ENCODE results near the gene RAE1. TPM values are rescaled to one million over a fixed set of nuclear protein-coding genes. Genes with fewer than 3 reads are reported as not detected.

The RAE1 gene
- total RNA-seq, 1 experiment from 2014 or later, result 62.6 TPM

DNA sequence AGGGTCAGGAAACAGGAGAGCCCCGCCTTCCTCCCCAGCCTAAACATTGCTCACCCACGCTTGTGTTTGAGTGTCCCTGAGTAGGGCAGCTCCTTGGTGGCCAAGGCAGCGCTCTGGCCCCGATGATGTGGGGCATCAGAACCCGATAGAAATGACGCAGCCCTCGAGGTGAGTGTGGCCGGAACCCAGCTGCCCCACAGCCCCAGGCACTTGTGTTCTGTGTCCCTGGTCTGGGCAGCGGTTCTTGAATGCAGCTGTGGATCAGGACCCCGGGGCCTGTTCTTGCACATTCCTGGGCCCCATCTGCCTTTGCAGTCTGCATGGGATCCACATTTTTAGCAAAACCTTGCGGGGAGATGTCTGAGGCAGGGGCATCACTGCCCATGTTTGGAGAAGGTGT is 53.0 kb downstream of the RAE1 start:
- in situ Hi-C loops (cut with HindIII; ENCODE audit: low pct_unique_long_range_greater_than_20kb, low sequenced_read_pairs), result no loop called here
- DNase-seq (ENCODE audit: low read depth, low spot score), result no peak

DNA sequence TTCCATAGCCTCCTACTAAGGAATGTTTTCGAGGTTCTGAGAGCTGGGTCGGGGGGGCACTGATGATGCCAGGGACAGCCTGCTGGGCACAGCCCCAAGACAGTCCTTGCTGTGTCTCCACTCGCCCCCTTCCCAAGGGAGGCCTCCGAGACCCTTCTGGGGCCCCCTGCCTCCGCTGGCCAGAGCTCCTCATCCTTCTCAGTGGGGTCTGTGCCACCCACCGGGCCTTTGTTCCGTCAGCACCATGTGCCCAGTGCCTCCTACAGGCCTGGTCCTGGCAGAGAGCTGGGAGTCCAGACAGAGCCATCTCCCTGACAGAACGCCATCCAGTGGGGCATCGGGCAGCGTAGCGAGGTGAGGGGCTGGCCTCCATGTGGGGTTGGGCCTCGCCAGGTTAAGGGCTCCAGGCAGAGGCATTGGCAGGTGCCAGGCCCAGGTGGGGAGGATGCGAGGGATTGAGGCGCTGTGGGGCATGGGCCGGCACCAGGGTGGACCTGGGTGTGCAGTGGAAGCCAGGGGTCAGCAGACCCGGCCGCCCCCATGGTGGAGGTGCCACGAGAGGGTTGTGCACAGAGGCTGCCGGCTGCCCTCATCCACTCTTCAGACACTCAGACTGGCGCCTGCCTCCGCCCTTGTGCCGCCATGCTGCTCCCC is 53.5 kb downstream of the RAE1 start:
- in situ Hi-C loops (cut with HindIII; ENCODE audit: low pct_unique_long_range_greater_than_20kb, low sequenced_read_pairs), result no loop called here
- no peak for DNase-seq (ENCODE audit: low read depth, low spot score)

DNA sequence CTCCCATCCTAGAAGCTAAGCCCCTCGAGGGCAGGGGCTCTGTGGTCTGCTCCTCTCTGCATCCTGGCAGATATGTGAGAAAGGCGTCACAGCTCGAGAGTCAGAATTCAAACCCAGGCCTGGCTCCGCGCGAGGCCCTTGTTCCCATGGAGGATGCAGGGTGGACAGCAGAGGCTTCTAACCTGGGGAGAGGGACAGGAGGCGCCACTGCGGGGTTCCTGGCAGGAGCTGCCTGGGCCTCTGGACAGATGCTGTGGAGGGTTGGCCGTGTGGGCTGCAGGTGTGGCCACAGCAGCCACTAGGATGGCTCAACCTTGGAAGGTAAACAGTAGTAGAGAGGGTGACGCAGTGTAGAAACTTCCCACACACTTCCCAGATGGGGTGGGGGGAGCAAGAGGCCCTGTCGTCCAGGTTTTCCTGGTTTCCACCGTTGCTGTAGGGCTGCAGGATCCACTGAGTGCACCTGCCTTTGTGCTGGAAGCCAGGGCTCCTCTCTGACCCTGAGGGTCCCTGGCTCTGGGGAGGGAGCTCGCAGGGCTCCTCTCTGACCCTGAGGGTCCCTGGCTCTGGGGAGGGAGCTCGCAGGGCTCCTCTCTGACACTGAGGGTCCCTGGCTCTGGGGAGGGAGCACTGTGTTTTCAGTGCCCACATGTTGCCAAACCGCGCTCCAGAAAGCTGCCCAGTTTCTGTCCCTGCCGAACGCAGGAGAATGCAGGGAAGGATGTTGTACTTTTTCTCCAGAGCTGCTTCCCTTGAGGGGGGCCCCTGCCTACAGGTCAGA is 54.4 kb downstream of the RAE1 start:
- no peak for DNase-seq (ENCODE audit: low read depth, low spot score)
- in situ Hi-C loops (cut with HindIII; ENCODE audit: low pct_unique_long_range_greater_than_20kb, low sequenced_read_pairs), result no loop called here

DNA sequence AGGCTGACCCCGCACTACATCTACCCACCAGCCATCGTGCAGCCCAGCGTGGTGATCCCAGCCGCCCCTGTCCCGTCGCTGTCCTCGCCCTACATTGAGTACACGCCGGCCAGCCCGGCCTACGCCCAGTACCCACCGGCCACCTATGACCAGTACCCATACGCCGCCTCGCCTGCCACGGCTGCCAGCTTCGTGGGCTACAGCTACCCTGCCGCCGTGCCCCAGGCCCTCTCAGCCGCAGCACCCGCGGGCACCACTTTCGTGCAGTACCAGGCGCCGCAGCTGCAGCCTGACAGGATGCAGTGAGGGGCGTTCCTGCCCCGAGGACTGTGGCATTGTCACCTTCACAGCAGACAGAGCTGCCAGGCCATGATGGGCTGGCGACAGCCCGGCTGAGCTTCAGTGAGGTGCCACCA is 56.5 kb downstream of the RAE1 start:
- in situ Hi-C loops (cut with HindIII; ENCODE audit: low pct_unique_long_range_greater_than_20kb, low sequenced_read_pairs), result no loop called here
- no peak for DNase-seq (ENCODE audit: low read depth, low spot score)

DNA sequence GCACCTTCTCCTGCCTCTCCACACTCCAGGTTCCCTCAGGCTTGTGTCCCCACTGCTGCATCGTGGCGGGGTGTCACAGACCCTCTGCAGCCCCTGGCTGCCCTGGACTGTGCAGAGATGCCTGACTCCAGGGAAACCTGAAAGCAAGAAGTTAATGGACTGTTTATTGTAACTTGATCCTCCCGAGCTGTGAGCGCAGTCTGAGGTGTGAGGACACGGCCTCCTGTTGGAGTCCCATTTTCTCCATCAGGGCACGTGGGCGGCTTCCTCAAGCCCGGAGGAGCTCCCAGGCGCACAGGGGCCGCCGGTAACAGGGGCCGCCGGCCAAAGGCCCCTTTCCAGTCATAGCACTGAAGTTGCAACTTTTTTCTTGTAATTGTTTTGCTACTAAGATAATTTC is 57.1 kb downstream of the RAE1 start:
- in situ Hi-C loops (cut with HindIII; ENCODE audit: low pct_unique_long_range_greater_than_20kb, low sequenced_read_pairs), result no loop called here
- DNase-seq (ENCODE audit: low read depth, low spot score), result no peak

DNA sequence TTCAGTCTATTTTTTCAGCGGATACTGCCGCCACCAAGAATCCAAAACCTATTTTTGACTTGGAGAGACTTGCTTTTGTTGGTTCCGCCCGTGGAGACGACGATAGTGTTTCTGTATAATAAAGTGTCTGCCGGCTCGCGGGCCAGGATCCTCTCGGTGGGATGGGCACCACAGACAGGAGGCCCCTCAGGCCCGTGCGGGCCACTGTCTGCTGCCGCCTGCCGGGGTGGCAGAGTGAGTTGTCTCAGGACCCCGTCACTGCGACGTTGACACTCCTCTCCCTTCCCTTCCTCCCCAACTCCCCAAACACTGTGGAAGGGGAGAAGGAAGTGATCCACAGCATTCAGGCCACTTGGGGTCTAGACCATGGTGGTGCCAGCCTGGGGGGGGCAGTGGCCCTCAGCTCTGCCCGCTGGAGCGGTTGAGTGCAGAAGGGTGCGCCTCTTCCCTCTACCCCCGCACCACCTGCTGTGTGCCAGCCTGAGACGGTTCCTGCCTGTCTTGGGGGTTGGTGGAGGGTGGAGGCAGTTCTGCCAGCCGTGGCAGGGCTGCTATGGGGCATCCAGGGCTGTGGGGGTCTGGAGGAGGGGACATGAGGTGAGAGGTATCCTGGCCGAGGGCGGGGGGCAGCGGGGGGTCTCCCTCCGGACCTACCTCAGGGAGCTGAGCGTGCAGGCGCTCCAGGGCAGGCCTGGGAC is 57.6 kb downstream of the RAE1 start:
- in situ Hi-C loops (cut with HindIII; ENCODE audit: low pct_unique_long_range_greater_than_20kb, low sequenced_read_pairs), result no loop called here
- no peak for DNase-seq (ENCODE audit: low read depth, low spot score)

DNA sequence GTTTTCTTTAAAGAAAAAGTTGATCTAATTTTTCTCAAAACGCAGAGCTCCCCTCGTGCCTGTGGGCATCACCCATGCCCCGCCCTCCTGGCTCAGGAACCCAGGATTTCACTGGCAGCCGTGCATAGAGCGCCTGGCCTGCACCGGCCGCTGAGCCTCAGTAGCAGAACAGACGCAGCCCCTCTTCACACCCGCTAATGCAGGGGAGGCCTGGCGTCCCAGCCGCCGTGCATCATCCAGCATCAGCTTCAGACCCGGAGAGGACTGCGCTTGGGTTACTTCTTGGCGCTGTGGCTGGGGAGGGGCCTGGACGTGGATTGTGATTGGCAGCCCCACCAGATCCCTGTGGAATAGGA is 58.2 kb downstream of the RAE1 start:
- in situ Hi-C loops (cut with HindIII; ENCODE audit: low pct_unique_long_range_greater_than_20kb, low sequenced_read_pairs), result no loop called here
- DNase-seq (ENCODE audit: low read depth, low spot score), result no peak

DNA sequence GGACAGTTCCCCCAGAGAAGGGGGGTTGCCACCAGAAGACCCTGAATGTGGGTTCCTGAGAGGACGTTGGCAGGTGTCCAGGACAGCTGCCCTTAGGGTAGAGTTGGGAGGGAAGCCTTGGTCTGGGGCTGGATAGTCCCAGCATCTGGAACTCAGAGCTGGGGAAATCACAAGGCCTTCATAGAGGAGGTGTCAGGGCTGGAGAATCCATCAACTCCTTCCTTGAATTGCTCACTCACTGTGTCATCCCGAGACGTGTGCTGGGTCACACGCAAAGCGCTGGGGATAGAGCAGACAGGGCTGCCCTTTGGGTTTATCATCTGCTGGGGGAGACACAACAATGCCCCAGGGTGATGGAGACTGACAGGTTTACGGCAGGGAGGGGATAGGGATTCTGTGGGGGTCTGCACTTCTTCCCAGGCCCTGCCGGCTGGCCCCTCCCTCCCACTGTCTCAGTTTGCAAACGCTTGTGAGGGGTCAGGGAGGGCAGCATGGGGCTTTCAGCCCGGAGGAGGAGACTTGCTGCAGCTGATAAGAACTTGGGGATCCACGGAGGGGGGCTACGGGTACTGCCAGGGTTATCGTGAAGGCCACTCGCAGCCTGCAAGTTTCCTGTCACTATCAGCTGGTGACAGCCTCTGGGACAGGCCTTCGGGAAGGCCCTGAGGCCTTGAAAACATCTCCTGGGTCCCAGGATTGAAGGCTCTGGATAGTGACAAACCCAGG is 58.8 kb downstream of the RAE1 start:
- no peak for DNase-seq (ENCODE audit: low read depth, low spot score)
- in situ Hi-C loops (cut with HindIII; ENCODE audit: low pct_unique_long_range_greater_than_20kb, low sequenced_read_pairs), result no loop called here

DNA sequence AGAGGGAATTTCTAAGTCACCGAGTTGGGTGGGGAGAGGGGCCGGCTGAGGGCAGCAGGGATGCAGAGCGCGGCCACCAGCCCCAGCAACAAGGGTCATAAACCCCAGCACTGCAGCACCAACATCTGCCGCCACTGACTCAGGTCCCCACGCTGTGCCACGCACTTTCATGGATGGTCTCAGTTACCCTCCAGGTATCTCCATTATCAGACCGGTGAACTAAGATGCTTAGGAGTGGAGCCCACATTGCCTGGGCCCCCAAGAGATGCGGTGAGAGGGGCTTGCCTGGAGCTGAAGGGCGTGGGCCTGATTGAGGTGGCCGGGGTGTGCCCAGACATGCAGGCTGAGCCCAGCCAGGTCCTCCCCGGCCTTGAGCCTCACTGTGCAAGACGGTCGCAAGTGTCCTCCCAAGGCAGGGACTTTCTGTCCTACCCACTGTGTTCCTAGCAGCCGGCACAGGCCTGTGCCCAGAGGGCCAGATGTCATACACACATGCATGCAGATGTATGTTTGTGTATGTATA is 59.4 kb downstream of the RAE1 start:
- DNase-seq (ENCODE audit: low read depth, low spot score), result no peak
- in situ Hi-C loops (cut with HindIII; ENCODE audit: low pct_unique_long_range_greater_than_20kb, low sequenced_read_pairs), result no loop called here

DNA sequence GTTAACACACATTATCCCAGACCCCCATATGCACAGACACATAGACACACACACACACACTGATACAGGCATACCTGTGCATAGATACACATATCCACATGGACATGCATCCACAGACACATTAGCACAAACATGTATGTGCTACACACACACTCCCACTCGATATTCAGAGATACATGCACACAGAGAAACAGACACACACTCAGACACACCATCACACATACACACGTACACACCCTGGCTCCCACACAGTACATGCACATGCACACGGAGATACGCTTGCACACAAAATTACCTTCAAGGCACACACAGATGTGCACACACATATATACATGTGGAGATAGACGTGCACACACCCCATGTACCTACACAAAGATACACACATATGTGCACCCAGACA is 59.9 kb downstream of the RAE1 start:
- DNase-seq (ENCODE audit: low read depth, low spot score), result no peak
- in situ Hi-C loops (cut with HindIII; ENCODE audit: low pct_unique_long_range_greater_than_20kb, low sequenced_read_pairs), result no loop called here

DNA sequence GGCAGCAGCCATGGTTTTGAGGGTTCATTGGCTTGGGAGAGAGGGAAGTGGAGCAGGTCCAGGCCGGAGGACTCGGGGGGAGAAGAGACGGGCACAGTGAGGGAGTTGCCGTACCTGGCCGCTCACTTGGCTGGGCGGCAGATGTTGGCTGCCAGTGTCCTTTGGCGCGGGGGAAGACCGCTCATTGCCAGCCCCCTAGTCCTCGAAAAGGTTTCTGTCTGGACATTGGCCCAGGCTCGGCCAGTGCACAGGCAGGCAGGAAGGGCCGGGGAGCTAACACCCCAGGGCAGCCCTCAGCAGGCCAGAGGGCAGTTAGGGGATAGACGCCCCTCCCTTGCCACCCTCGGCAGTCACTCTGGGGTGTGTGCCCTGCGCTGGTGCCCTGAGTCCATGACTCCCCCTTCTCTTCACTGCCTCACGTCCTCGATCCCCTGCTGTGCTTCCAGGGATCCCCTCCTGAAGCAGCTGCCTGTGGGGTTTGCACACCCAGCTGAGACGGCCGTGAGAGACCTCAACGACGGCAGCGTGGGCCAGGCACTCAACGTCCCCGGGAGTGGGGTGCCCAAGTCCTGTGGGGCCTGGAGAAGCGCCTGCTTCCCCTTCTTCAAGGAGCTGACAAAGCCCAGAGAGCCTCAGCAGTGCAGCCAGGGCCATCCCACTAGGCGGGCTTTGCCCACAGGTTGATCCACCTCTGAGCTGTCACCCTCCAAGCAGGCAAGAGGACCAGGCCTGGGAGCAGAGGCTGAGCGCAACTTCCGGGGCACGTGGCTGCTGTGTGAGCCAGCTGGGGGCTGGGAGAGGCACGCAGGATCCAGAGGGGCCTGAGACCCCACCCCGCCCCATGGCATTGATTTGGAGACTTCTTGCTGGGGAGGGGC is 60.6 kb downstream of the RAE1 start:
- DNase-seq (ENCODE audit: low read depth, low spot score), result no peak
- in situ Hi-C loops (cut with HindIII; ENCODE audit: low pct_unique_long_range_greater_than_20kb, low sequenced_read_pairs), result no loop called here

DNA sequence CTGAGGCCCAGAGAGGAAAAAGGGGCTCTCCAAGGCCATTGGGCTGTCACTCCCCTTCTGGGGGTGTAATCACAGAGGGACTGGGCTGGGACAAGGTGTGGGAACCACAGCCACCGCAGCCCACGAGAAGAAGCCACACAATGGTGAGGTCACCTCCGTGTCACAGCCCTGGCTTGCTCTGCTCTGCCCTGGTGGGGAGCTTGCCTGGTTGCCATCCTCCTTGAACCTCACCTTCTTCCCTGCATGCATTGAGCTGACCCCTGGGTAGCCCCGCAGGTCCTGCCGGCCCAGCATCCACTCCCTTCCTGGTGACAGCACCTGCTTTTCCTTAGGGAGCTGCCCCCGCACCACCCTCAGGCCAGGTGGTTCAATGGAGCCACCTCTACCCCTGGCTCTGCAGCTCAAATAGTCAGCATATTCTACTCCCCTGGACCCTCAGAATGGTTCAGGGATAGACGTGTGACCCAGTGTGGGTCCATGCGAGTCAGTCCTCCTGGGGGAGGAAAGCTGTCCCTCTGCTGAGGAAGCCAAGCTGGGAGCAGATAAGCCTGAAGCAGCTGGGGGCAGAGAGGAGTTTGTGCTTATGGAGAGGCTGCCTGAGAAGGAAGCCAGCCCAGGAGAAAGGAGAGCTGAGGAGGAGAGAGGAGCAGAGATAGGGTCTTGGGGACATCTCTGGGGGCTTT is 61.4 kb downstream of the RAE1 start:
- DNase-seq (ENCODE audit: low read depth, low spot score), result no peak
- in situ Hi-C loops (cut with HindIII; ENCODE audit: low pct_unique_long_range_greater_than_20kb, low sequenced_read_pairs), result no loop called here

DNA sequence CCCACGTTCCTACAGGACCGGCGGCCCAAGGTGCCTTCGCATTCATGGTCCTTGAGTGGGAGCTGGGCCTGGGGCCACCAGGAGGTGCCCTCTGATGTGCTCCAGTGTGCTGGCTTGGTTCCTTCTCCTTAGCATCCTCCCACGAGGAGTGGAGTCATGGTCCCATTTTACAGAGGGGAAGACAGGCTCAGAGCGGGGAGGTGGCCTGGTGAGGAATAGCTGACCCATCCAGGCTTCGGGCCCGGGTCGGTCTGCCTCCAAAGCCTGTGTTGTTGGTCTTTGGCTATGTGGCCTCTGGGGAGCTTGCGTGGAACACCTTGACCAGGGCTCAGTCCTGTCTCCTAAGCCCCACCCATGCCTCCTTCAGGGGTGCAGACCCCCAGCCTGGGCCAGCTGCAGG is 62.9 kb downstream of the RAE1 start:
- DNase-seq (ENCODE audit: low read depth, low spot score), result no peak
- in situ Hi-C loops (cut with HindIII; ENCODE audit: low pct_unique_long_range_greater_than_20kb, low sequenced_read_pairs), result no loop called here

DNA sequence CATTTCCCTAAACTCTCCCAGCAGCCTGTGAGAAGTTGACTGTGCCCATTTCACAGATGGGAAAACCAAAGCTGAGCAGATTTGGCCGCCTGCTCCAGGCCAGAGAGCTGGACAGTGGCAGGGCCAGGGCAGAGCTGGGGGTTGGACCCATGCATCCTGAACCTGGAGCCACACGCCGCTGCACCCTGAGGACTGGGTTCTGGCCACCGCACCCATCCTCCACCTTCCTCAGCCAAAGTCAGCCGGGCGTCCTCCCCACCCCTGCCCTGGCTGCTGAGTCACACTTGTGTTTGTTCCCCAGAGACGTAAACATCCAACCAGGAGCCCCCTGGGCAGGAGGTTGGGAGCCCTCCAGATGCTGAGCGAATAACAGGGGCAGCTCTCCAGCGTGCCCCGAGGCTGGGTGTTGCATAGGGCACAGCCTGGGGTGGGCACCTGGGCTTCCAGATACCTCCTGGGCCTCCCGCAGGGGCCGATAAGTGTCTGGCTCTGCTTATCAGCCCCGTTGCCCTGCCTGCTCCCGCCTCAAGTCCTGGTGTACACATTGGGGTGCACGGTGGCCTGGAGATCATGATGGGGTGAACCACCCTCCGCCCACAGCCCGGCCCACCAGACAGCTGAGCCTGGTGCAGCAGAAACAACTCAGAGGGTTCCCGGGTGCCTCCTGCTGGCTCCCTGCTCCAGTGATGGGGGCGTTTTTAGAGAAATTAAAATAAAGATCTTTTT is 64.0 kb downstream of the RAE1 start:
- no peak for DNase-seq (ENCODE audit: low read depth, low spot score)
- in situ Hi-C loops (cut with HindIII; ENCODE audit: low pct_unique_long_range_greater_than_20kb, low sequenced_read_pairs), result no loop called here

DNA sequence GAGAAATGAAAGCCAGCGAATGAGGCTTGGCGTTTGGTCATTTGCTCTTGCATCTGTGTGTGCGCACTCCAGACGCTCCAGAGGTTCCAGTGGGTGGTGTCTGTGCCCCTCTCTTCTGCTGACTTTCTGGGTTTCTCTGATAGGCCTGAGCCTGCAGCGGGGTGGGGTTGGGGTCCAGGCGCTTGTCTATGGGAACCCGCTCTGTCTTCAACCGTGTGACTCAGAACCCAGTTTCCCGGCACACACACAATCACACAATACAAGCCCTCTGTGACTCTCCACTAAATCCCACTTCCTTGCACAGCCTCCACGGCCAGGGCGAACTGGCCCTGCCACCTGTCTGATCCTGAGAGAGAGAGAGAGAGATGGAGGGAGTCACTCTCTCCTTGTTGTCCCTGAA is 64.7 kb downstream of the RAE1 start:
- no peak for DNase-seq (ENCODE audit: low read depth, low spot score)
- in situ Hi-C loops (cut with HindIII; ENCODE audit: low pct_unique_long_range_greater_than_20kb, low sequenced_read_pairs), result no loop called here

DNA sequence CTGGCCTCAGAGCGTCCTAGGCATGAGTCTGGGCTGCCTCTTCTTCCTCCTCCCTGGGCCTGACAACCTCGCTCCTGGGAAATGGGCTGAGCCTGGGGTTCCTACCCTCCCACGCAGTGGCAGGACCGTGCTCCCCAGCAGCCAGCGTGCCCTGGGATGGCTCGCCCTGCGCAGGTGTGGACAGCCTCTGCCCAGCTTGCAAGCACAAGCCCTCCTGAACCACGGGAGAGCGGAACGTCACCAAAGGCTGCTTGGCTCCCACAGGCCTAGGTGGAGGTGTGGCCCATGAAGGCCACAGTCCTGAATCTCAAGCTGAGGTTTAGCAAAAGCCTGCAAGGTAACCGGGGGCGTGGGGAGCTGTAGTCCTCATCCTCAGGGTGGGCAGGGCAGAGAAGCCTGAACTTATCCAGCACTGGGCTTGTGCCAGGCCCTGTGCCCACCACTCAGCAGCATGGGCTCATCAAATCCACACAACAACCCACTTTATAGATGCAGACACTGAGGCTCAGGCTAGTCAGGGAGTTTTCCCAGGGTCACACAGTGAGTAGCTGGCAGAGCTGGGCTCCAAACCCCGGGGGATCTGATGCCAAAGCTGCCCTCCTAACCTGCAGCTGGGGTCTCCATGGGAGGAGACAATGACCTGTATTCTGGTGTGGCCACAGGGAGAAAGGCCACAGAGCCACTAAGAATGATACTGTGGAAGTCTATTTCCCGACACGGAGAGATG is 65.4 kb downstream of the RAE1 start:
- in situ Hi-C loops (cut with HindIII; ENCODE audit: low pct_unique_long_range_greater_than_20kb, low sequenced_read_pairs), result no loop called here
- no peak for DNase-seq (ENCODE audit: low read depth, low spot score)

Measured in SK-MEL-5 (cell line).